PC-9 (cell line): ENCODE results near the gene RSBN1L. TPM values are rescaled to one million over a fixed set of nuclear protein-coding genes. Genes with fewer than 3 reads are reported as not detected.

Experiments
- BruUV-seq: library from RNA; stranded (reverse); fragments of 400-500 nt; replicated peaks from 2 replicates; lab custom pipeline; 2021; lab: Mats Ljungman, UMichigan
- CTCF ChIA-PET: fragments of 300-600 bp; sonication (Branson Sonifier 250); formaldehyde crosslinking; loops from one replicate; lab custom pipeline; 2022; ENCODE audit warnings: antibody characterized with exemption; lab: Charles Lee
- POLR2A ChIA-PET: fragments of 300-600 bp; sonication (Branson Sonifier 250); formaldehyde crosslinking; loops from one replicate; lab custom pipeline; 2022; ENCODE audit warnings: antibody characterized with exemption; ENCODE audit not compliant: unreplicated experiment; lab: Charles Lee
- DNase-seq, 2 experiments: peaks; one replicate each; pipeline versions ENCODE4 v3.0.0 to v3.0.0-alpha.2; 2015 to 2022; ENCODE audit warnings: mixed read lengths in 1 of 2
- H2AFZ ChIP-seq: fragments of 200-600 bp; sonication (generic); 2 replicates; pipeline ENCODE4 v1.8.1; 2017; ENCODE audit warnings: antibody characterized with exemption
- H3F3A ChIP-seq: fragments of 200-600 bp; sonication (generic); 2 replicates; pipeline ENCODE4 v1.8.1; 2017; ENCODE audit warnings: antibody characterized with exemption, mild to moderate bottlenecking, low read depth; ENCODE audit not compliant: insufficient read depth
- H3K27ac ChIP-seq: fragments of 200-600 bp; sonication (generic); 2 replicates; pipeline ENCODE4 v1.6.1; 2016; ENCODE audit warnings: mixed run types
- H3K27me3 ChIP-seq: fragments of 200-600 bp; sonication (generic); 2 replicates; pipeline ENCODE4 v1.6.1; 2016; ENCODE audit warnings: low read depth, mixed run types; ENCODE audit not compliant: insufficient read depth
- H3K36me3 ChIP-seq: fragments of 200-600 bp; sonication (generic); 2 replicates; pipeline ENCODE4 v1.6.1; 2016; ENCODE audit warnings: low read depth, mixed run types
- H3K4me1 ChIP-seq: fragments of 200-600 bp; sonication (generic); replicated peaks from 2 replicates; pipeline ENCODE4 v1.6.1; 2016; ENCODE audit warnings: mixed run types; ENCODE audit not compliant: insufficient read depth
- H3K4me2 ChIP-seq: fragments of 200-600 bp; sonication (generic); 2 replicates; pipeline ENCODE4 v1.6.1; 2017; ENCODE audit warnings: mixed run types
- H3K4me3 ChIP-seq: fragments of 200-600 bp; sonication (generic); 2 replicates; pipeline ENCODE4 v1.6.1; 2016; ENCODE audit warnings: mixed run types
- H3K79me2 ChIP-seq: fragments of 200-600 bp; sonication (generic); 2 replicates; pipeline ENCODE4 v1.6.1; 2017; ENCODE audit warnings: low read depth, mixed run types
- H3K9me2 ChIP-seq: fragments of 200-600 bp; sonication (generic); 2 replicates; pipeline ENCODE4 v1.8.1; 2017; ENCODE audit warnings: mild to moderate bottlenecking; ENCODE audit not compliant: insufficient read depth
- H3K9me3 ChIP-seq: fragments of 200-600 bp; sonication (generic); 2 replicates; pipeline ENCODE4 v1.8.1; 2016; ENCODE audit warnings: low read depth; ENCODE audit not compliant: insufficient read depth
- H4K20me1 ChIP-seq: fragments of 200-600 bp; sonication (generic); 2 replicates; pipeline ENCODE4 v1.8.1; 2017; ENCODE audit not compliant: insufficient read depth
- EZH2 ChIP-seq: fragments of 200-600 bp; sonication (generic); IDR thresholded peaks from 2 replicates; pipeline ENCODE4 v1.8.0; 2017; ENCODE audit warnings: antibody characterized with exemption, low read depth
- intact Hi-C: fragments of 100-400 bp; cut with micrococcal nuclease; formaldehyde crosslinking; loops from one replicate; pipeline ENCODE4 v1.10.0; 2022; ENCODE audit not compliant: unreplicated experiment
- total RNA-seq: library from RNA; stranded (reverse); gene quantifications from 2 replicates; pipeline ENCODE4 v1.2.3, GENCODE V29; 2021
- TF ChIP-seq, protein P1 (sequence below): fragments of 200-600 bp; sonication (generic); conservative IDR thresholded peaks from 2 replicates; pipeline ENCODE4 v1.6.1; 2017; ENCODE audit warnings: mixed run types, antibody characterized with exemption, mild to moderate bottlenecking, moderate library complexity

Gene RSBN1L
- total RNA-seq, 1 experiment from 2014 or later, result 20.7 TPM

DNA sequence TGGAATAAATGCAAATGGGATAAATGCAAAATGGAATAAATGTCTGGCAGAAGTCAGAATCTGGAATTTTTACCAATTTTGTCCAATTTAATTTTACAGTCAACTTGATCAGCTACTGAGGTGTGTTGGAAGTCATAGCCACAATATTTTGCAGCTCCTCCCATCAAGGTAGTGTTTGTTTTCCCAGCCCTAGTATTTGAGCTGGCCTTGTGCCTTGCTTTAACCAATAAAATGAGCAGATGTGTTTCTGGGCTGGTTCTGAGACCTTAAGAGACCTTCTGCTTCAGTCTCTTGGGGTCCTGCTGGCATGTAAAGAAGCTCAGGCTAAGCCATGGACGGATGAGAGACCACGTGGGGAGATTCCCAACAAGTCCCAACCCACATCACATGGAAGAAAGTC lies 42.7 kb upstream of the RSBN1L start:
- Histone ChIP-seq H2AFZ (no peak overlapping the region), H3K27ac (no peak overlapping the region), H3K36me3 (no peaks in the 10 kb centered on the region; the same call in 1 of the 2 replicates), H4K20me1 (no peaks in the 10 kb centered on the region), H3K4me2 (no peak overlapping the region), H3K4me1 (no peaks in the 10 kb centered on the region), H3K9me3 (no peaks in the 10 kb centered on the region), H3K9me2 (no peaks in the 10 kb centered on the region), H3K79me2 (no peaks in the 10 kb centered on the region), H3K27me3 (no peaks in the 10 kb centered on the region), H3F3A (peaks cover 49% of the 10 kb centered on the region), H3K4me3 (no peak overlapping the region)
- intact Hi-C loops, result loop anchor here (10.0 kb wide), 1 partner anchor 571 kb away; no protein-coding TSS in a partner anchor
- ChIA-PET CTCF (interaction anchor here (0.7 kb wide), 3 partner anchors 12 to 106 kb away, joined by 3 to 4 read pairs (median 3); no protein-coding TSS in a partner anchor), POLR2A (no interaction called here)
- no TSS peak for BruUV-seq
- no peak for DNase-seq
- TF ChIP-seq, protein P1, sequence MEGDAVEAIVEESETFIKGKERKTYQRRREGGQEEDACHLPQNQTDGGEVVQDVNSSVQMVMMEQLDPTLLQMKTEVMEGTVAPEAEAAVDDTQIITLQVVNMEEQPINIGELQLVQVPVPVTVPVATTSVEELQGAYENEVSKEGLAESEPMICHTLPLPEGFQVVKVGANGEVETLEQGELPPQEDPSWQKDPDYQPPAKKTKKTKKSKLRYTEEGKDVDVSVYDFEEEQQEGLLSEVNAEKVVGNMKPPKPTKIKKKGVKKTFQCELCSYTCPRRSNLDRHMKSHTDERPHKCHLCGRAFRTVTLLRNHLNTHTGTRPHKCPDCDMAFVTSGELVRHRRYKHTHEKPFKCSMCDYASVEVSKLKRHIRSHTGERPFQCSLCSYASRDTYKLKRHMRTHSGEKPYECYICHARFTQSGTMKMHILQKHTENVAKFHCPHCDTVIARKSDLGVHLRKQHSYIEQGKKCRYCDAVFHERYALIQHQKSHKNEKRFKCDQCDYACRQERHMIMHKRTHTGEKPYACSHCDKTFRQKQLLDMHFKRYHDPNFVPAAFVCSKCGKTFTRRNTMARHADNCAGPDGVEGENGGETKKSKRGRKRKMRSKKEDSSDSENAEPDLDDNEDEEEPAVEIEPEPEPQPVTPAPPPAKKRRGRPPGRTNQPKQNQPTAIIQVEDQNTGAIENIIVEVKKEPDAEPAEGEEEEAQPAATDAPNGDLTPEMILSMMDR, result no peak
- no peak for TF ChIP-seq EZH2

DNA sequence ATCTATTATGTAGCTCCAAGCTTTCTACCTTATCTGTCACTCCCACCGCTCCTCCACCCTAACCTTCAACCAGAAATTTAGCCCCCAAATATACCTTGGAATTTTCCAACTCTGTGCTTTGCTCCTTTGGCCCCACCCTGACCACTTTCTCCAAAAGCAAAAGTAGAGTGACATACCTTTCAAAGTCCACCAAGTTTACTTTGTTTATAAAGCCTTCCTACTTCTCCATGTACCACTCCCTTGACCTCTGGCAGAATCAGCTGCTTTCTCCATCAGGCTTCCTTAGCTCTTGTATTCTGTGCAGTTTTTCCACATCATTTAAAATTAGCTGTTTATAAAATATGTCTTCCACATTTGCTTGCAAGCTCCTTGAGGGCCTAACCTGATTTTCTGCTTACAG lies 40.9 kb upstream of the RSBN1L start:
- ChIA-PET POLR2A (no interaction called here), CTCF (interaction anchor here (0.7 kb wide), 1 partner anchor 105 kb away, joined by 4 read pairs; no protein-coding TSS in a partner anchor)
- intact Hi-C loops, result loop anchor here (5.0 to 10.0 kb wide), 2 partner anchors 277 to 569 kb away; no protein-coding TSS in a partner anchor
- Histone ChIP-seq H3K36me3 (no peaks in the 10 kb centered on the region; the same call in 1 of the 2 replicates), H2AFZ (no peak overlapping the region), H3K9me2 (no peaks in the 10 kb centered on the region), H3K4me3 (no peak overlapping the region), H3K4me2 (no peak overlapping the region), H4K20me1 (no peaks in the 10 kb centered on the region), H3K4me1 (no peaks in the 10 kb centered on the region), H3K27ac (no peak overlapping the region), H3K79me2 (no peaks in the 10 kb centered on the region), H3K27me3 (no peaks in the 10 kb centered on the region), H3K9me3 (no peaks in the 10 kb centered on the region), H3F3A (peaks cover 37% of the 10 kb centered on the region)
- no TSS peak for BruUV-seq
- TF ChIP-seq, protein P1, result no peak
- no peak for TF ChIP-seq EZH2
- no peak for DNase-seq

DNA sequence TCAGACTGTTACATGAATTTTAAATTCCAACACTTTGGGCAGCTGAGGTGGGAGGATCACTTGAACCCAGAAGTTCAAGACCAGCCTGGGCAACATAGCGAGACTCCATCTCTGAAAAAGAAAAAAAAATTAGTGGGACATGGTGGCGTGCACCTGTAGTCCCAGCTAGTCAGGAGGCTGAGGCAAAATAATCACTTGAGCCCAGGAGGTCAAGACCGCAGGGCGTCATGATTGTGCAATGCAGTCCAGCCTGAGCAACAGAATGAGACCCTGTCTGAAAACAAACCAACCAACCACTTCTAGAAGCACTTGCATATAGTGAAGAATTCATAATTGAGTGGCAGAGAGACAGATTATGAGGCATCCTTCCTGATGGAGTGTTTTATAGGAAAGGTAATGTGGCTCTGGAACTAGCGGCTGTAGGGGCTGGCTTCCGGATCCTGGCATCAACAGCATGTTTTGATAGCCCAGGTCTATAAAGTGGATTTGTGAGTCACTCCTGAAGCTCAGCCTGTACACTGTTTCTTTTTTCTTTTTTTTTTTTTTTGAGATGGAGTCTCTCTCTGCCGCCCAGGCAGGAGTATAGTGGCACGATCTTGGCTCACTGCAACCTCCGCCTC lies 40.3 kb upstream of the RSBN1L start:
- no peak for DNase-seq
- Histone ChIP-seq H3K79me2 (no peaks in the 10 kb centered on the region), H3K4me3 (no peak overlapping the region), H3K27me3 (no peaks in the 10 kb centered on the region), H3K27ac (no peak overlapping the region), H2AFZ (no peak overlapping the region), H4K20me1 (no peaks in the 10 kb centered on the region), H3K9me2 (no peaks in the 10 kb centered on the region), H3K4me2 (no peak overlapping the region), H3K36me3 (no peaks in the 10 kb centered on the region; the same call in 1 of the 2 replicates), H3K4me1 (no peaks in the 10 kb centered on the region), H3F3A (peaks cover 31% of the 10 kb centered on the region), H3K9me3 (no peaks in the 10 kb centered on the region)
- no TSS peak for BruUV-seq
- POLR2A ChIA-PET, result interaction anchor here (0.7 kb wide), 1 partner anchor 1824 kb away, joined by 7 read pairs; no protein-coding TSS in a partner anchor
- no peak for TF ChIP-seq EZH2
- TF ChIP-seq, protein P1, result no peak
- CTCF ChIA-PET, result interaction anchor here (0.6 to 0.7 kb wide), 3 partner anchors 104 to 278 kb away, joined by 3 to 4 read pairs (median 4); no protein-coding TSS in a partner anchor
- intact Hi-C loops, result loop anchor here (5.0 to 10.0 kb wide), 2 partner anchors 276 to 569 kb away; no protein-coding TSS in a partner anchor
